B cell (primary cell): Measurements from ENCODE around the gene SRSF6. TPM values are rescaled to one million over a fixed set of nuclear protein-coding genes. Genes with fewer than 3 reads are reported as not detected.

ENCODE experiments used
- polyA plus RNA-seq: library from polyadenylated mRNA; depleted of rRNA; stranded (reverse); fragments of >200 nt; gene quantifications from 2 replicates; pipeline ENCODE4 v1.2.3, GENCODE V29; 2012
- small RNA-seq: library from RNA; depleted of rRNA; stranded (forward); fragments of <200 nt; gene quantifications from one replicate; pipeline ENCODE3, GENCODE V24; 2012; ENCODE audit warnings: low replicate concordance, low read depth; ENCODE audit not compliant: insufficient read length
- total RNA-seq, 2 donors: library from RNA; stranded (reverse); fragments of 120-200 nt in 1 of 2; gene quantifications; 1 replicate in 1 of 2; 2 replicates in 1 of 2; pipeline versions ENCODE4 v1.2.3 to v1.2.4, GENCODE V29; 2013 to 2022

SRSF6 gene
- total and polyA plus RNA-seq, 2 donors (not counting 1 experiment from before 2014, with no cell fraction given): 201 to 296 TPM

Small RNA genes within 50 kb of the gene (small RNA-seq; reads per million reads assigned to genes)
- not detected for gene RF00019
- 0.76 reads per million for gene RNU6-1251P

Other genes with a start within 250 kb of the SRSF6 start
- gene L3MBTL1, start 49.8 kb downstream of the SRSF6 start, total RNA-seq: 31.4 and 35.7 TPM in 2 replicates
- gene L3MBTL1, start 49.8 kb downstream of the SRSF6 start, polyA plus RNA-seq: 15.6 and 24.3 TPM in 2 replicates
- 1.7 and 2.4 TPM in 2 replicates for gene SGK2, start 101.1 kb downstream of the SRSF6 start, total RNA-seq
- 1.4 and 1.5 TPM in 2 replicates for gene SGK2, start 101.1 kb downstream of the SRSF6 start, polyA plus RNA-seq
- gene IFT52, start 133.0 kb downstream of the SRSF6 start, total RNA-seq: 16.7 and 23.7 TPM in 2 replicates
- 18.4 and 19.0 TPM in 2 replicates for gene IFT52, start 133.0 kb downstream of the SRSF6 start, polyA plus RNA-seq
- gene MYBL2, start 209.2 kb downstream of the SRSF6 start, total RNA-seq: 35.8 and 37.9 TPM in 2 replicates
- gene MYBL2, start 209.2 kb downstream of the SRSF6 start, polyA plus RNA-seq: 2.7 and 5.2 TPM in 2 replicates